Natural killer cell (primary cell): ENCODE measurements around the gene FRMD4A. TPM values are rescaled to one million over a fixed set of nuclear protein-coding genes. Genes with fewer than 3 reads are reported as not detected.
"Not testable (repeated sequence)": the region's sequence is repeated elsewhere in the genome, so short reads cannot be mapped to it uniquely, and the experiment has no call there.

ENCODE experiments used
- ATAC-seq, 3 donors: fragments of 150-1000 bp in 2 of 3; fragments of 200-7000 bp in 1 of 3; cut with Tn5 transposase; 1 replicate in 1 of 3; 2 replicates in 2 of 3; pipeline ENCODE4 v1.10.0; 2021; ENCODE audit warnings: mild to moderate bottlenecking in 2 of 3, moderate library complexity in 2 of 3
- DNase-seq, 2 donors: peaks; one replicate each; pipeline versions ENCODE4 v3.0.0 to v3.0.0-alpha.2; 2013 to 2021; ENCODE audit warnings: mixed read lengths in 1 of 2
- H3K27ac ChIP-seq: one replicate; pipeline ENCODE4 v1.5.1; 2013; ENCODE audit warnings: mild to moderate bottlenecking, low read length
- H3K27me3 ChIP-seq: one replicate; pipeline ENCODE4 v1.6.1; 2013; ENCODE audit warnings: low read length; ENCODE audit not compliant: control insufficient read depth, insufficient read depth
- H3K36me3 ChIP-seq: one replicate; pipeline ENCODE4 v1.6.1; 2013; ENCODE audit warnings: low read length; ENCODE audit not compliant: control insufficient read depth, insufficient read depth
- H3K4me1 ChIP-seq: one replicate; pipeline ENCODE4 v1.6.1; 2013; ENCODE audit warnings: low read length; ENCODE audit not compliant: control insufficient read depth, insufficient read depth
- H3K4me3 ChIP-seq: one replicate; pipeline ENCODE4 v1.5.1; 2013; ENCODE audit warnings: low read length
- H3K9me3 ChIP-seq: one replicate; pipeline ENCODE4 v1.6.1; 2013; ENCODE audit warnings: low read length; ENCODE audit not compliant: control insufficient read depth, insufficient read depth
- H3K27ac Mint-ChIP-seq, 2 donors: one replicate each; pipeline ENCODE4 v1.8.0; 2022; ENCODE audit warnings: mild to moderate bottlenecking in 2 of 2, mixed read lengths in 2 of 2, moderate library complexity in 1 of 2
- H3K27me3 Mint-ChIP-seq, 2 donors: one replicate each; pipeline ENCODE4 v1.8.0; 2022; ENCODE audit warnings: low read depth in 2 of 2, mixed read lengths in 2 of 2
- H3K36me3 Mint-ChIP-seq: one replicate; pipeline ENCODE4 v1.8.0; 2022; ENCODE audit warnings: mixed read lengths
- H3K4me1 Mint-ChIP-seq, 2 donors: one replicate each; pipeline ENCODE4 v1.8.0; 2022; ENCODE audit warnings: mixed read lengths in 2 of 2
- H3K4me3 Mint-ChIP-seq: one replicate; pipeline ENCODE4 v1.8.0; 2022; ENCODE audit warnings: mild to moderate bottlenecking, moderate library complexity, mixed read lengths
- H3K9me3 Mint-ChIP-seq, 2 donors: one replicate each; pipeline ENCODE4 v1.8.0; 2022; ENCODE audit warnings: mixed read lengths in 2 of 2
- WGBS: methylation state at CpG from one replicate; pipeline ENCODE4 v1.1.7; 2013; ENCODE audit warnings: missing lambda C conversion rate; ENCODE audit not compliant: insufficient coverage; 5-methylcytosine and 5-hydroxymethylcytosine counted together
- intact Hi-C: fragments of 100-400 bp; cut with micrococcal nuclease; formaldehyde crosslinking; loops from one replicate; pipeline ENCODE4 v1.14.2; 2022
- total RNA-seq, 4 donors: library from RNA; stranded (reverse); fragments of 120-200 nt in 1 of 4; gene quantifications; one replicate each; pipeline versions ENCODE4 v1.2.3 to v1.2.4, GENCODE V29; 2013 to 2022
- TF ChIP-seq, protein P1 (sequence below): fragments of 200-600 bp; IDR thresholded peaks from one replicate; pipeline ENCODE4 v1.8.0; 2022; ENCODE audit warnings: antibody characterized with exemption

The FRMD4A gene
- total RNA-seq, 3 donors from 2014 or later (not counting 1 experiment from before 2014, with no cell fraction given): 0.36 to 0.38 TPM; not detected in 1

DNA sequence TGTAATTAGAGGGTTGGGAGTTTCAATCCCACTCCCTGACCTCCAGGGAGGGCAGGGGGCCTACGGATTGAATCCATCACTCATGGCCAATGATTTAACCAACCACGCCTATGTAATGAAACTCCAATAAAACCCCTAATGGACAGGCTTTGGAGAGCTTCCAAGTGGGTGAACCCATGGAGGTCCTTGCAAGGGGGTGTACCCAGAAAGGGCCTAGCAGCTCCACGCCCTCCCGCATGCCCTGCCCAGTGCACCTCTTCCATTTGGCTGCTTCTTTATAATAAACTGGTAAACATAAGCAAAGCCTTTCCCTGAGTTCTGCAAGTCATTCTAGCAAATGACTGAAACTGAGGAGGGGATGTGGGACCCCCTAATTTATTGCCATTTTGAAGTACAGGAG, 280.1 kb downstream of the FRMD4A start:
- ATAC-seq (no peak), DNase-seq (no peak)
- Histone ChIP-seq H3K27me3 (no peaks in the 10 kb centered on the region), H3K36me3 (no peaks in the 10 kb centered on the region), H3K4me3 (no peak overlapping the region), H3K27ac (no peak overlapping the region), H3K4me1 (no peaks in the 10 kb centered on the region), H3K9me3 (no peaks in the 10 kb centered on the region)
- Mint-ChIP-seq H3K27ac (no peak overlapping the region), H3K36me3 (no peaks in the 10 kb centered on the region), H3K9me3 (peaks cover 0 to 2% of the 10 kb centered on the region in 2 donors), H3K27me3 (peaks cover 0 to 2% of the 10 kb centered on the region in 2 donors), H3K4me1 (no peaks in the 10 kb centered on the region), H3K4me3 (no peak overlapping the region)
- intact Hi-C loops: no loop called here
- TF ChIP-seq, protein P1, sequence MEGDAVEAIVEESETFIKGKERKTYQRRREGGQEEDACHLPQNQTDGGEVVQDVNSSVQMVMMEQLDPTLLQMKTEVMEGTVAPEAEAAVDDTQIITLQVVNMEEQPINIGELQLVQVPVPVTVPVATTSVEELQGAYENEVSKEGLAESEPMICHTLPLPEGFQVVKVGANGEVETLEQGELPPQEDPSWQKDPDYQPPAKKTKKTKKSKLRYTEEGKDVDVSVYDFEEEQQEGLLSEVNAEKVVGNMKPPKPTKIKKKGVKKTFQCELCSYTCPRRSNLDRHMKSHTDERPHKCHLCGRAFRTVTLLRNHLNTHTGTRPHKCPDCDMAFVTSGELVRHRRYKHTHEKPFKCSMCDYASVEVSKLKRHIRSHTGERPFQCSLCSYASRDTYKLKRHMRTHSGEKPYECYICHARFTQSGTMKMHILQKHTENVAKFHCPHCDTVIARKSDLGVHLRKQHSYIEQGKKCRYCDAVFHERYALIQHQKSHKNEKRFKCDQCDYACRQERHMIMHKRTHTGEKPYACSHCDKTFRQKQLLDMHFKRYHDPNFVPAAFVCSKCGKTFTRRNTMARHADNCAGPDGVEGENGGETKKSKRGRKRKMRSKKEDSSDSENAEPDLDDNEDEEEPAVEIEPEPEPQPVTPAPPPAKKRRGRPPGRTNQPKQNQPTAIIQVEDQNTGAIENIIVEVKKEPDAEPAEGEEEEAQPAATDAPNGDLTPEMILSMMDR: no peak
- 85% methylated on average over 4 of the region's 4 CpGs for WGBS

DNA sequence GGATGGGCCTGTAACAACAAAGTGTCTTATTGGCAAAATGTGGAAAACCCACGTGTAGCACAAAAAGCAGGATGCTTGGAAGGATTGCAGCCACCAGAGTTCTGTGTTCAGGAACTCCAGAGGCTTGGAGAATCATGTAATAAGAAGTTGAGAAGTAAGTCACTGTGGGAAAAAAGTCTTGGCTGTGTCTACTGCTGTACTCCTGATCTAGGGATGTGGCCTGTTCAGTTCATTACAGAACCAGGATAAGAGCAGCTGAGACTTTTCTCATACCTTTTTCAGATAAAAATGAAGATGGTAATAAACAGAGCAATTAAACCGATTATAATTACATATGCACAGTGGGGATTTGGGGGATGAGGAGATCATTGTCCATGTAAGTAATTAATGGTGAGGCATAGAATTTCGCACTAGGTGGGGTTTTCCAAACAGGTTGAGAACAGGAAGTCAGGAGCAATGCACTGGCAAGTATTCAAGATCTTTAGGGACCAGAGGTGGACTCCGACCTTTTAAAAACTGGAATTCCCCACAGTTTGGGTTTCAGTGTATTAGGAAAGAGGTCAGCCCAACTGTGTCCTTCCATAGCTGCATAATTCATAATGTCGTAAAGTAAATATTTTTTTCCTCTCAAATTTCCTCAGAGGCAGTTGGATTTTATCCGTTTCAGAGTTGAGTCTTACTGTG, 281.7 kb downstream of the FRMD4A start:
- intact Hi-C loops: no loop called here
- no peak overlapping the region for H3K4me3 ChIP-seq
- Mint-ChIP-seq H3K27ac (no peak overlapping the region), H3K4me3 (no peak overlapping the region), H3K27me3 (no peaks in the 10 kb centered on the region), H3K9me3 (peaks cover 0 to 2% of the 10 kb centered on the region in 2 donors), H3K4me1 (no peaks in the 10 kb centered on the region), H3K36me3 (no peaks in the 10 kb centered on the region)
- no peak overlapping the region for H3K27ac ChIP-seq
- H3K9me3 ChIP-seq: no peaks in the 10 kb centered on the region
- DNase-seq (no peak), ATAC-seq (no peak)
- 90% methylated on average over 4 of the region's 6 CpGs for WGBS
- TF ChIP-seq, protein P1: no peak
- H3K36me3 ChIP-seq: no peaks in the 10 kb centered on the region
- H3K27me3 ChIP-seq: no peaks in the 10 kb centered on the region
- H3K4me1 ChIP-seq: no peaks in the 10 kb centered on the region

DNA sequence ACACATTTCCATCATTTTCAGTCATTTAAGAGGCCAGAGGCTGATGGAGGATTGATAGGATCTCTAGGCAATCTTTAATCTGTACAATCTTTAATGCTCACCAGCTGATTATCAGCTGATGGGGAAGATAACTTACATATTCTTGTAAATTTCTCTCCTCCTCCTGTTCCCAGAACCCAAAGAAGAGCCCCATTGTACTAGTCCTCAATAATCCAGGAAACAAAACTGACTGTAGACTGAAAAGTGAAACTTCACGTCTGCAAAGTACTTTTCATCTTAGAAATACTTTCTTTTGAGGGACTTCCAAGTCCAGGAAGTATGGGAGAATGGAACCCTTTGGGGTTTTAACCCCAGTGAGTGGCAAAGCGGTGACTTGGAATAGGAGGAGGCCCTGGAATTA, 283.3 kb downstream of the FRMD4A start:
- Mint-ChIP-seq H3K36me3 (no peaks in the 10 kb centered on the region), H3K9me3 (peaks cover 0 to 2% of the 10 kb centered on the region in 2 donors), H3K4me3 (no peak overlapping the region), H3K4me1 (no peaks in the 10 kb centered on the region), H3K27me3 (peaks cover 0 to 3% of the 10 kb centered on the region in 2 donors), H3K27ac (no peak overlapping the region)
- intact Hi-C loops: no loop called here
- Histone ChIP-seq H3K4me1 (no peaks in the 10 kb centered on the region), H3K9me3 (no peaks in the 10 kb centered on the region), H3K4me3 (no peak overlapping the region), H3K27ac (no peak overlapping the region), H3K36me3 (no peaks in the 10 kb centered on the region), H3K27me3 (no peaks in the 10 kb centered on the region)
- WGBS: 92% methylated on average over 2 of the region's 2 CpGs
- TF ChIP-seq, protein P1: no peak
- ATAC-seq (no peak), DNase-seq (no peak)

DNA sequence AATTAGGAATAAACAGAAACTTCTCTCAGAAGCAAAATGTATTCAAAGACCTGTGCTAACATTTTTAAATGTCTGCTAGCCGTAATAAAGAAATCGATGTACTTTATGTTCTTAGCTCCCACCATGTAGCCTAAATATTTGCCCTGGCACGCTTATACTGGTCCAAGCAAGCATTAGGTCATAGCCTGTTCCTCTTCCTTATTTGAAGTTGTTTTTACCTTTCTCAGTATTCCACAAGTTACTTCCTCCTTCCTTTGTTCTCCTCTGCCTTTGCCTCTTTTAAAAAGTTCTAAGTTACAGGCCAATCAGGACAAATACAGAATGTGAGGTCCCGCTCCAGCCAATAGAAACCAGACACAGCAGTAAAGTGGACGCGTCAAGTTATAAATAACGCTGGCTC, 288.7 kb downstream of the FRMD4A start:
- H3K27ac Mint-ChIP-seq, DNase-seq, H3K4me1 ChIP-seq, H3K4me3 ChIP-seq, H3K9me3 Mint-ChIP-seq, H3K27me3 ChIP-seq, H3K36me3 ChIP-seq, ATAC-seq, intact Hi-C loops, H3K9me3 ChIP-seq, H3K27ac ChIP-seq, H3K36me3 Mint-ChIP-seq, H3K4me3 Mint-ChIP-seq, H3K27me3 Mint-ChIP-seq, H3K4me1 Mint-ChIP-seq: not testable (repeated sequence)
- WGBS: 90% methylated on average over 7 of the region's 7 CpGs
